Activated naive CD8-positive, alpha-beta T cell (primary cell): Measurements from ENCODE around the gene ALX3.
A peak's percentile ranks its signal among the peaks of the same experiment; 100 is the strongest.

Source experiments
- H3K27ac Mint-ChIP-seq: one replicate; pipeline ENCODE4 v1.8.0; 2021; ENCODE audit warnings: mixed read lengths
- H3K27me3 Mint-ChIP-seq: one replicate; pipeline ENCODE4 v1.8.0; 2021; ENCODE audit warnings: mixed read lengths
- H3K36me3 Mint-ChIP-seq: one replicate; pipeline ENCODE4 v1.8.0; 2021; ENCODE audit warnings: mixed read lengths
- H3K4me1 Mint-ChIP-seq: one replicate; pipeline ENCODE4 v1.8.0; 2021; ENCODE audit warnings: low read depth, mixed read lengths
- H3K4me3 Mint-ChIP-seq: one replicate; pipeline ENCODE4 v1.8.0; 2021; ENCODE audit warnings: mild to moderate bottlenecking, mixed read lengths
- H3K9me3 Mint-ChIP-seq: one replicate; pipeline ENCODE4 v1.8.0; 2021; ENCODE audit warnings: low read depth, mixed read lengths

The ALX3 gene

GRCh38 chr1:110097507-110098221, 27.2 kb upstream of the ALX3 start:
- H3K4me1 Mint-ChIP-seq: peaks cover 2% of the 10 kb centered on the region
- no peak overlapping the region for H3K4me3 Mint-ChIP-seq
- no peaks in the 10 kb centered on the region for H3K9me3 Mint-ChIP-seq
- no peak overlapping the region for H3K27ac Mint-ChIP-seq
- no peaks in the 10 kb centered on the region for H3K36me3 Mint-ChIP-seq
- H3K27me3 Mint-ChIP-seq: peaks cover 11% of the 10 kb centered on the region

DNA sequence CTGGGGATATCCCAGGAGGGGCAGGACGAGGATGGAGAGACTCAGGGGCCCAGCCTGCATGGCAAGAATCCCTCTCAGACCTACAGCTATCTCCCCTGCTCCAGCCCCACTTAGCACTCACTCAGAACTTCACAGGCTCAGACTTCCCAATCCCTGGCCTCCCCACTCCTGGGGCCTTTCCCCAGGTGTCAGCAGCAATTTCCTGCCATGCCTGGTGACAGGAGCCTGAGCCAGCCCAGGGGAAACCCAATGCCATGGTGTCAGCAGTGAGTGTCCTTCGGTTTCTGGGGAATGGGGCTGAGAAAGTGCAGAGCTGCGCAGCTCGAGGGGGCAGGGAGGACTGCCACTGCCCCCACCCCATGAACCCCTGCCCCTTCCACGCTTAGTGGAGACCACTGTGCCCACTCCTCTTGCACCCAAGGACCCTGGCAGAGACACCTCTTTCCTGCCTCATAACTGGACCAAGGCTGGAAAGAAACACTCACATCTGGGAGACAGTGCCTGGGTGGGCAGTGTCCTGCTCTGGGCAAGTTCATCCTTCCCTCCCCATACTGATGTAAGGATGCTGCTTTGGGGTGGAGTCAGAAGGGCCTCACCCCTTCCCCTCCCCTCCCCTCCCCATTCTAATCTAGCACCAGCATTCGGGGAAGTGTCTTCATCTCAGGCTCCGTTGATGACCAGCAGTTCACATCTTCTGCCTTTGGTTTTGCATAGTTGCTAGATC, 24.6 kb upstream of the ALX3 start:
- H3K27ac Mint-ChIP-seq: no peak overlapping the region
- peaks cover 14% of the 10 kb centered on the region for H3K27me3 Mint-ChIP-seq
- no peaks in the 10 kb centered on the region for H3K36me3 Mint-ChIP-seq
- no peaks in the 10 kb centered on the region for H3K9me3 Mint-ChIP-seq
- H3K4me3 Mint-ChIP-seq: no peak overlapping the region
- H3K4me1 Mint-ChIP-seq: no peaks in the 10 kb centered on the region

DNA sequence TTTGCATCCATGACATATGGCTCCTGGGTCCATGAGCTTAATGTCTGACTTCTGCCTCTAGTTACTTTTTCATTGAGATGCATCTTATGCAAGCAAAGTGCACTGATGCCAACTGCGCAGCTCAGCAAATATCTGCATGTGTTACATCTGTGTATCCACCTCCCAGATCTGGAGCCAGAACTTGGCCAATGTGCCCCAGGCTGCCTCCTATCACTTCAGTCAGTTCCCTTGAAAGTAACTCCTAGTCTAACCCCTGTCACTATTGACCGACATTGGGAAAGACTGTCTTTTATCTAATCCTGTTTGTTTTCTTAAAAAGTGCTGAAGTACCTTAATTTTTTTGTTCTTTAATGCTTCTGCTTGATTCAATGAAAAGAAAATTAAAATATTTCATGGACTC, 22.5 kb upstream of the ALX3 start:
- H3K27me3 Mint-ChIP-seq: peaks cover 16% of the 10 kb centered on the region
- H3K9me3 Mint-ChIP-seq: no peaks in the 10 kb centered on the region
- H3K4me1 Mint-ChIP-seq: no peaks in the 10 kb centered on the region
- H3K36me3 Mint-ChIP-seq: no peaks in the 10 kb centered on the region
- no peak overlapping the region for H3K27ac Mint-ChIP-seq
- H3K4me3 Mint-ChIP-seq: no peak overlapping the region

GRCh38 chr1:110091791-110092190, 21.3 kb upstream of the ALX3 start:
- no peak overlapping the region for H3K4me3 Mint-ChIP-seq
- no peak overlapping the region for H3K27ac Mint-ChIP-seq
- no peaks in the 10 kb centered on the region for H3K36me3 Mint-ChIP-seq
- no peaks in the 10 kb centered on the region for H3K4me1 Mint-ChIP-seq
- no peaks in the 10 kb centered on the region for H3K9me3 Mint-ChIP-seq
- peaks cover 18% of the 10 kb centered on the region for H3K27me3 Mint-ChIP-seq

- Mint-ChIP-seq H3K4me1 (no peaks in the 10 kb centered on the region), H3K36me3 (no peaks in the 10 kb centered on the region), H3K27ac (no peak overlapping the region), H3K4me3 (no peak overlapping the region), H3K27me3 (peaks cover 18% of the 10 kb centered on the region), H3K9me3 (no peaks in the 10 kb centered on the region)
Measured at GRCh38 chr1:110091381-110091780, 20.9 kb upstream of the ALX3 start.

- no peak overlapping the region for H3K4me3 Mint-ChIP-seq
- H3K9me3 Mint-ChIP-seq: no peaks in the 10 kb centered on the region
- peaks cover 2% of the 10 kb centered on the region for H3K4me1 Mint-ChIP-seq
- no peak overlapping the region for H3K27ac Mint-ChIP-seq
- peaks cover 25% of the 10 kb centered on the region for H3K27me3 Mint-ChIP-seq
- no peaks in the 10 kb centered on the region for H3K36me3 Mint-ChIP-seq
Measured at GRCh38 chr1:110089561-110090275, 19.2 kb upstream of the ALX3 start.

DNA sequence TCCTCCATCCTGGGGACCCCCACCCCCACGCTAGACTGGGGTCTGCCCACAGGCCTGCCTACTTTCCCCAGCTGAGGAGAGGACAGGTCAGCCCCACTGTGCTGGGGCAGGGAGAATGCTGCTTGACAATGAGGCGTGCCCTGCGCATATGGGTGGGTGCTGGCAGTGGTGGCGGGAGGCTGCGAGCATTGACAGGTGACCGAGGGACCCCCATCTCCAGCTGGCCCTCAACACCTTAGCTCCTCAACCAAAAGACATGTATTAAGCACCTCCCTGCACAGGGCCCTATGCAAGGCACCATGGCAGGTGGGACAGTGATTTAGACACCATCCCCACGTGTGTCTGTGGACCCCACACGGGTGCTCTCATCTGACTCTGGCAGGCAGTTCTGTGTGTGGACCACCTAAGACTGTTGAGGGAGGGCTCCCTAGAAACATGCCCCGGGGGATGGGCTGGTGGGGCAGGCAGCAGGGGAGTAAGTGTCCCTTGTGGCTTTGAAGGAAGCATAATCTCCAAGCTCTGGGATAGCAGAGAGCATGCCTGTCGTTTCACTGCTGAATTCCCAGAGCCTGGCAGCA, 18.4 kb upstream of the ALX3 start:
- Mint-ChIP-seq H3K27me3 (peaks cover 25% of the 10 kb centered on the region), H3K4me1 (peaks cover 2% of the 10 kb centered on the region), H3K27ac (no peak overlapping the region), H3K36me3 (no peaks in the 10 kb centered on the region), H3K4me3 (no peak overlapping the region), H3K9me3 (no peaks in the 10 kb centered on the region)

DNA sequence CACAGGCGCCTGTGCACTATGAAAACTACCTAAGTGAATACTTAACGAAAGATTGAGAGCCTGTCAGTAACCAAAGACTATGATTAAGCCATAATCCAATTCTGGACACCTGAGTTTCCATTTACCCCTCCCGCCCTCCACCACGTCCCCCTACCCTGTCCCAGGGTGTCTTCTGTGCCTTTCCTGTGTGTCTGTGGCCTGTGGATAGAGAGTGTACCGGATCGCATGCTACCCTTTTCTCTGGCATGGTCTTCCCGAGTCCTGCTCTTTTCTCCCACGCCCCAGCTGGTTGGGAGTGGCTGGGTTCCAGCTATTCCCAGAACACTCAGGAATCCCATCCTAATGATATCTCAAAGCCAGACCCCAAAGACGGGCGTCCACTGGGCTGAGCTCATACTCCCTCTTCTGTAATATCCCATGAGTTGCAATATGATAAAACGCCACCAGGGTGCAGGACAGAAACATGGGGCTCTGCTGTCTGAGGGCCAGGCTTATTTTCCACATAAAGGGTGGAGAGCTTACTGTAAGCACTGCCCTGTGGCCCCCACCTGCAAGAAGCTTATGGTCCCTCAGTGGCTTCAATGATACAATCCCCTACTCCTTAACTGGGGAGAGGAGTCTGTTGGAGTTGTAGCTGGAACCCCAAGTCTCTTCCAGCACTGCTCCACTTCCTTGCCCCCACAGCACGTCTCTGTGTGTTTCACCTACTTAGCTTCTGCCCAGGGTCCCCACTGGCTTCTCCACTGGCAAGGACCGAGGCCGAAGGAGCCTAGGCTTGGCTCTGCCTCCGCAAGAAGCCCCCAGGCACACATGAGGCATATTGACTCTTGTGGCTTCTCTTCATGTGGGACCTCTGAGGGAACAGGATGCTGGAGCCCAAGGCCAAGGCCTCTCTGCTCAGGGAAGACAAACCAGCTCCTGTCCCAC, 17.6 kb upstream of the ALX3 start:
- H3K4me3 Mint-ChIP-seq: no peak overlapping the region
- H3K4me1 Mint-ChIP-seq: peaks cover 9% of the 10 kb centered on the region
- no peaks in the 10 kb centered on the region for H3K36me3 Mint-ChIP-seq
- H3K27me3 Mint-ChIP-seq: peaks cover 30% of the 10 kb centered on the region
- H3K9me3 Mint-ChIP-seq: no peaks in the 10 kb centered on the region
- H3K27ac Mint-ChIP-seq: no peak overlapping the region

GRCh38 chr1:110086961-110087360, 16.5 kb upstream of the ALX3 start:
- Mint-ChIP-seq H3K9me3 (no peaks in the 10 kb centered on the region), H3K4me3 (no peak overlapping the region), H3K36me3 (no peaks in the 10 kb centered on the region), H3K4me1 (peaks cover 9% of the 10 kb centered on the region), H3K27me3 (peaks cover 35% of the 10 kb centered on the region), H3K27ac (no peak overlapping the region)

DNA sequence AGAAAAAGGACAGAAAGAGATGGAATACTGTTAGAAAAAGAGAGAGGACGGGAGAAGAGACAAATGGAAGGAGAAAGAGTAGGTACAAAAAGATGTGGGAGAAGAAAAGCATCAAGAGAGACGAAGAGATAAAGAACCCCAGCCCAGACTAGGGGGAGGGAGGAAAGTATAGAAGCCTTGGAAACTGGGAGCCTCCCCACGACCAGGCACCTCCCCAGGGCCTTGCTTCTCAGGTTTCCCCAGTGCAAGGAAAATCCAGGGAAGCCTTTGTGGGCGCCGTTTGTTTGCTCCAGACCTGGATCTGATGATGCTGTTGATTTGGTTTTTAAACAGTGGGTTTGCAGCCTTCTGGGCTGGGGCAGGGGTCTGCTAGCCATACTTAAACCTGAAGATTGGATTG, 15.2 kb upstream of the ALX3 start:
- H3K9me3 Mint-ChIP-seq: no peaks in the 10 kb centered on the region
- H3K27ac Mint-ChIP-seq: no peak overlapping the region
- peak overlapping the region; percentile 14 for H3K4me3 Mint-ChIP-seq
- peaks cover 38% of the 10 kb centered on the region for H3K27me3 Mint-ChIP-seq
- H3K36me3 Mint-ChIP-seq: no peaks in the 10 kb centered on the region
- H3K4me1 Mint-ChIP-seq: peaks cover 9% of the 10 kb centered on the region

DNA sequence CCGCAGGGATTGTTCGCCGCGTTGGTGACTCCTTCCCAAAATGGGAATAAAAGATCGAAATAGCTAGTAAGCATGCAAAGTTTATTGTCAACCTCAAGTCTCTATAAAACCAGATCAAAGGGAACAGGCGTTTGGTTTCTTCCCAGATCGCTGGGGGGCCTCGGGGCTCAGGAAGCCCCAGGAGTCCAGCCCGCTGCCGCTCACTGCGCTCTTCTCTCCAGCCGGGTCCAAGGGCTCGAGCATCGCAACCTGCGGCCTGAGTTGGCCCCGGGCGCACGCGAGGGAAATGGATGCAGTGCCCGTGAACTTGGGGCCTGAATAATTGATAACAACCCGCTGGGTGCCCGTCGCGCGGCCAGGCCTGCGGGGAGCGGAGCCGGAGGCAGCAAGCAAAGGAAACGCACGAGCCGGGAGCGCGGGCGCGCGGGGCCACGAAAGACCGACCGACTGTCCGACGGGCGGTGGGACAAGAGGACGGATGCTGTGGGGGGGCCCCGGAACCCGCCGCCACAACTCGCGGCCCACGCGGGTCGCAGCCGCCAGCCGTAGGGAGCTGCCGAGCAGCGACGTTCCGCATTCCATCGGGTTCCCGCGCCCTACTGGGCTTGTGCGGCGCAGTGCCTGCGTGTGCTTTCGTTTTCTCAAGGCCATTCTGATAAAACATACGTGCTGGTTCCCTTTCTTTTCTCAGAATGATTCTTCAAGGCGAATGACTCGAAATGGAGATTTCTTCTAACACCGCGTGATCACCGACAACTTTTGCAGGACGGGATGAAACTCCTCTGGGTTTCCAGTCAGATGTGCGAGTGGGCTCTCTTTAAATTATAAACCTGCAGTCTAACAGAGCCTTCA, 14.0 kb upstream of the ALX3 start:
- H3K27me3 Mint-ChIP-seq: peaks cover 39% of the 10 kb centered on the region
- H3K4me1 Mint-ChIP-seq: peaks cover 9% of the 10 kb centered on the region
- H3K9me3 Mint-ChIP-seq: no peaks in the 10 kb centered on the region
- H3K4me3 Mint-ChIP-seq: peak overlapping the region; percentile 84
- H3K27ac Mint-ChIP-seq: no peak overlapping the region
- no peaks in the 10 kb centered on the region for H3K36me3 Mint-ChIP-seq

DNA sequence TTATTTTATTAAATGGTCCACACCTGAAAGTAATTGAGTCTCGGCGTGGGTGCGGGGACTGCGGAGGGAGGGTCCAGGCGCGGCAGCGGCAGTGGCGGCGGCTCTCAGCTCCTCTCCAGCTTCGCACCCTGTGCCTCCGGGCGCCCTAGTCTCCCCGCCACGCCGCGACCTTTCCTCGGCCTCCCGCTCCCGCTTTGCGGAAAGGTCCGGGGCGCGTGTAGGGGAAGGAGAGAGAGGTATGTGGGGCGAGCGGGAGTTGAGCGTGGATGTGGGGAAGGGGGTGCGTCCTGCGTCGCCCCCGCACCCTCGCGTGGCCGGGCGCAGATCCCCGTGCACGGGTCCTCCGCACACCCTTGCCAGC, 13.4 kb upstream of the ALX3 start:
- no peak overlapping the region for H3K27ac Mint-ChIP-seq
- H3K27me3 Mint-ChIP-seq: peaks cover 41% of the 10 kb centered on the region
- peak overlapping the region; percentile 84 for H3K4me3 Mint-ChIP-seq
- H3K4me1 Mint-ChIP-seq: peaks cover 9% of the 10 kb centered on the region
- no peaks in the 10 kb centered on the region for H3K9me3 Mint-ChIP-seq
- H3K36me3 Mint-ChIP-seq: no peaks in the 10 kb centered on the region

GRCh38 chr1:110083061-110083865, 12.8 kb upstream of the ALX3 start:
- H3K27me3 Mint-ChIP-seq: peaks cover 42% of the 10 kb centered on the region
- H3K9me3 Mint-ChIP-seq: no peaks in the 10 kb centered on the region
- H3K27ac Mint-ChIP-seq: no peak overlapping the region
- H3K4me3 Mint-ChIP-seq: peak overlapping the region; percentile 84
- H3K4me1 Mint-ChIP-seq: peaks cover 9% of the 10 kb centered on the region
- H3K36me3 Mint-ChIP-seq: no peaks in the 10 kb centered on the region
